Endothelial cell of umbilical vein (primary cell): ENCODE measurements around the gene DISP3.

ENCODE experiments used
- EZH2 ChIP-seq: IDR thresholded peaks from 2 replicates; pipeline ENCODE4 v1.6.1; 2012; ENCODE audit warnings: borderline replicate concordance, low read depth, mild to moderate bottlenecking, moderate library complexity, low read length, inconsistent platforms; ENCODE audit not compliant: severe bottlenecking
- FOS ChIP-seq: IDR thresholded peaks from 2 replicates; pipeline ENCODE4 v1.6.1; 2011; ENCODE audit warnings: mild to moderate bottlenecking, low read length, moderate library complexity, borderline replicate concordance; ENCODE audit not compliant: insufficient read depth
- JUN ChIP-seq: IDR thresholded peaks from 2 replicates; pipeline ENCODE4 v1.6.1; 2011; ENCODE audit warnings: borderline replicate concordance, low read depth; ENCODE audit not compliant: insufficient read length, insufficient read depth
- POLR2A ChIP-seq: IDR thresholded peaks from 2 replicates; pipeline ENCODE4 v1.6.1; 2012; ENCODE audit warnings: low read depth, mild to moderate bottlenecking, control low read depth, low read length
- POLR2AphosphoS5 ChIP-seq: IDR thresholded peaks from 2 replicates; pipeline ENCODE4 v1.6.1; 2012; ENCODE audit warnings: low read depth, mild to moderate bottlenecking, control low read depth, low read length, moderate library complexity; ENCODE audit not compliant: insufficient read depth
- TF ChIP-seq, protein P1 (sequence below), 2 donors: IDR thresholded peaks; 1 replicate in 1 of 2; 2 replicates in 1 of 2; pipeline ENCODE4 v1.5.1; 2011; ENCODE audit warnings: low read length in 2 of 2, mild to moderate bottlenecking in 2 of 2, moderate library complexity in 2 of 2, control low read depth in 1 of 2, inconsistent platforms in 1 of 2, low read depth in 1 of 2; ENCODE audit not compliant: insufficient read depth in 1 of 2; ENCODE audit errors: extremely low read depth in 1 of 2

GRCh38 chr1:11463177-11463576 lies 15.8 kb upstream of the DISP3 start:
- TF ChIP-seq EZH2 = no peak
- TF ChIP-seq JUN = no peak
- TF ChIP-seq FOS = no peak
- TF ChIP-seq POLR2AphosphoS5 = no peak
- TF ChIP-seq, protein P1, sequence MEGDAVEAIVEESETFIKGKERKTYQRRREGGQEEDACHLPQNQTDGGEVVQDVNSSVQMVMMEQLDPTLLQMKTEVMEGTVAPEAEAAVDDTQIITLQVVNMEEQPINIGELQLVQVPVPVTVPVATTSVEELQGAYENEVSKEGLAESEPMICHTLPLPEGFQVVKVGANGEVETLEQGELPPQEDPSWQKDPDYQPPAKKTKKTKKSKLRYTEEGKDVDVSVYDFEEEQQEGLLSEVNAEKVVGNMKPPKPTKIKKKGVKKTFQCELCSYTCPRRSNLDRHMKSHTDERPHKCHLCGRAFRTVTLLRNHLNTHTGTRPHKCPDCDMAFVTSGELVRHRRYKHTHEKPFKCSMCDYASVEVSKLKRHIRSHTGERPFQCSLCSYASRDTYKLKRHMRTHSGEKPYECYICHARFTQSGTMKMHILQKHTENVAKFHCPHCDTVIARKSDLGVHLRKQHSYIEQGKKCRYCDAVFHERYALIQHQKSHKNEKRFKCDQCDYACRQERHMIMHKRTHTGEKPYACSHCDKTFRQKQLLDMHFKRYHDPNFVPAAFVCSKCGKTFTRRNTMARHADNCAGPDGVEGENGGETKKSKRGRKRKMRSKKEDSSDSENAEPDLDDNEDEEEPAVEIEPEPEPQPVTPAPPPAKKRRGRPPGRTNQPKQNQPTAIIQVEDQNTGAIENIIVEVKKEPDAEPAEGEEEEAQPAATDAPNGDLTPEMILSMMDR (IDR thresholded peaks at IDR 0.05; ENCODE audit: extremely low read depth in 1 of 2, insufficient read depth in 1 of 2, low read depth in 1 of 2, low read length in 2 of 2) = no peak
- no peak for TF ChIP-seq POLR2A
